ENCODE results near the gene NAALADL2.

NAALADL2 gene

DNA sequence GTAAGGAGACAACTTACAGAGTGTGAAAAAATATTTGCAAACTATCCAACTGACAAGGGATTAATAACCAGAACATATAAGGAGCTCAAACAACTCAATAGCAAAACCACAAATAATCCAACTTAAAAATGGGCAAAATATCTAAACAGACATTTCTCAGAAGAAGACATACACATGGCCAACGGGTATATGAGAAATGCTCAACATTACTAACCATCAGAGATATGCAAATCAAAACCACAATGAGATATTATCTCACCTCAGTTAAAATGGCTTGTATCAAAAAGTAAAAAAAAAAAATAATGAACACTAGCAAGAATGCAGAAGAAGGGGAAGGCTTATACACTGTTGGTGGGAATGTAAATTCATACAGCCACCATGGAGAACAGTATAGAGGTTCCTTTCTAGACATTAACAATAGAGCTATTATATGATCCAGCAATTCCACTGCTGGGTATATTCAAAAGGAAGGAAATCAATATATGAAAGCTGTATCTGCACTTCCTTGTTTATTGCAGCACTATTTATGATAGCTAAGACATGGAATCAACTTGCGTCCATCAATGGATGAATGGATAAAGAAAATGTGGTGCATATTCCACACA lies 998.6 kb downstream of the NAALADL2 start:
- no peaks in the 10 kb centered on the region for H3K9me3 ChIP-seq (ENCODE audit: control insufficient read depth, low read depth, low read length)
- H3K27ac ChIP-seq (ENCODE audit: low read length) = no peak overlapping the region
- H3K4me3 ChIP-seq (ENCODE audit: low read length) = no peak overlapping the region
- H3K9ac ChIP-seq (ENCODE audit: low read length) = no peak overlapping the region
- no peaks in the 10 kb centered on the region for H3K4me1 ChIP-seq (ENCODE audit: control insufficient read depth, low read depth, low read length)
- no peaks in the 10 kb centered on the region for H3K27me3 ChIP-seq (ENCODE audit: control insufficient read depth, insufficient read depth, low read length)
- no peaks in the 10 kb centered on the region for H3K36me3 ChIP-seq (ENCODE audit: control insufficient read depth, low read depth, low read length)

All from iPS-18a (cell line).